ENCODE data around the gene IL22RA1. TPM values are rescaled to one million over a fixed set of nuclear protein-coding genes. Genes with fewer than 3 reads are reported as not detected.

Gene IL22RA1
- total RNA-seq, 1 experiment from 2014 or later = 0.13 TPM

- H3K27ac ChIP-seq (ENCODE audit: insufficient read length, low read depth, low read length) = no peak overlapping the region
- H3K27ac Mint-ChIP-seq = no peak overlapping the region; a peak in 1 of 7 replicates
- peaks cover 0 to 4% of the 10 kb centered on the region in 2 experiments; a peak in 1 of 4 replicates for H3K4me1 Mint-ChIP-seq
- no peaks in the 10 kb centered on the region; a peak in 1 of 5 replicates for H3K9me3 Mint-ChIP-seq
- H3K56ac ChIP-seq (ENCODE audit: insufficient read length, low read depth, low read length) = no peak overlapping the region
- H4K8ac ChIP-seq (replicated peaks; ENCODE audit: insufficient read length, low read depth, low read length) = no peak overlapping the region
- no peak overlapping the region for H2BK120ac ChIP-seq (ENCODE audit: low read depth, low read length, poor library complexity, severe bottlenecking)
- no peak overlapping the region for H2BK20ac ChIP-seq (ENCODE audit: low read depth, low read length, poor library complexity, severe bottlenecking)
- no peaks in the 10 kb centered on the region; the same call in none of the 2 replicates for H3K27me3 Mint-ChIP-seq (ENCODE audit: low read depth)
- H4K91ac ChIP-seq (ENCODE audit: insufficient read length, low read depth, low read length) = no peak overlapping the region
- no peaks in the 10 kb centered on the region for H3K36me3 Mint-ChIP-seq (ENCODE audit: insufficient read depth in 1 of 3, low read depth in 3 of 3)
- H3K4me2 ChIP-seq (ENCODE audit: insufficient read depth, insufficient read length, low read length) = no peak overlapping the region
- no peak overlapping the region for H3T11ph ChIP-seq (ENCODE audit: low read length)
- H3K79me2 ChIP-seq (ENCODE audit: insufficient read depth, low read length) = no peaks in the 10 kb centered on the region
- H3K23ac ChIP-seq (ENCODE audit: insufficient read length, low read depth, low read length) = no peak overlapping the region
- no peak for DNase-seq
- no peak overlapping the region for H3K4me3 Mint-ChIP-seq
- H2BK12ac ChIP-seq (ENCODE audit: insufficient read length, low read depth, low read length) = no peak overlapping the region
- H3K23me2 ChIP-seq (ENCODE audit: insufficient read length, low read depth, low read length, poor library complexity, severe bottlenecking) = no peaks in the 10 kb centered on the region
- TF ChIP-seq CTCF (conservative IDR thresholded peaks at IDR 0.05) = no peak
- no CpG with 5 or more reads among the region's 16 CpGs for WGBS (ENCODE audit: extremely low coverage, insufficient read length, low lambda C conversion rate)
- no peak overlapping the region for H4K5ac ChIP-seq (ENCODE audit: insufficient read length, low read depth, low read length)
- H3K9me3 ChIP-seq (ENCODE audit: control insufficient read depth, low read depth, low read length) = no peaks in the 10 kb centered on the region
- H3K27me3 ChIP-seq (ENCODE audit: insufficient read depth, low read length) = no peaks in the 10 kb centered on the region
- no peak overlapping the region for H3K9ac ChIP-seq (ENCODE audit: extremely low read depth, insufficient read length, low read length)
- no peaks in the 10 kb centered on the region for H3K79me1 ChIP-seq (ENCODE audit: insufficient read depth, low read depth, low read length, poor library complexity, severe bottlenecking)
- no peak overlapping the region; the same call in 1 of the 2 replicates for H3K14ac ChIP-seq (ENCODE audit: insufficient read depth, low read length)
- no peak overlapping the region for H2AK5ac ChIP-seq (ENCODE audit: insufficient read length, low read length)
- no peak overlapping the region for H2AFZ ChIP-seq (ENCODE audit: low read length)
- no peaks in the 10 kb centered on the region for H3K4me1 ChIP-seq (ENCODE audit: insufficient read depth, low read length)
- H2BK5ac ChIP-seq (ENCODE audit: insufficient read length, low read length) = no peak overlapping the region
- no peak overlapping the region for H3K4ac ChIP-seq (ENCODE audit: low read depth, low read length)
- no peaks in the 10 kb centered on the region for H4K20me1 ChIP-seq (ENCODE audit: control insufficient read depth, insufficient read depth, insufficient read length)
- no peak overlapping the region for H3K18ac ChIP-seq (ENCODE audit: insufficient read length, low read depth, low read length)
- H2BK15ac ChIP-seq (ENCODE audit: low read depth, low read length) = no peak overlapping the region
Observed at GRCh38 chr1:24086466-24086865, 56.5 kb downstream of the IL22RA1 start.

Measured in H9 (cell line).